ENCODE data around the gene TMEM11. TPM values are rescaled to one million over a fixed set of nuclear protein-coding genes. Genes with fewer than 3 reads are reported as not detected.

Gene TMEM11
- total and polyA plus RNA-seq, 4 experiments from 2014 or later = 18.6 to 38.6 (median 28.7) TPM

- H3K4me3 ChIP-seq (ENCODE audit: low read length in 2 of 2) = no peak overlapping the region
- peaks cover 15 to 22% of the 10 kb centered on the region in 2 donors for H3K36me3 Mint-ChIP-seq
- H3K27me3 Mint-ChIP-seq = no peaks in the 10 kb centered on the region
- H3K27ac Mint-ChIP-seq = peak overlapping the region in 4 of 7 donors; percentile 44 to 75 (median 62)
- H3K4me3 Mint-ChIP-seq = no peak overlapping the region
- H3K27me3 ChIP-seq (ENCODE audit: insufficient read depth, low read length) = no peaks in the 10 kb centered on the region
- H3K27ac ChIP-seq (ENCODE audit: low read depth, low read length) = no peak overlapping the region
- ChIA-PET CTCF (ENCODE audit: partially characterized antibody) (interaction anchor here (1.3 to 1.4 kb wide), 2 partner anchors 20 to 49 kb away, joined by 3 read pairs; no protein-coding TSS in a partner anchor), POLR2A (ENCODE audit: partially characterized antibody) (no interaction called here)
- H3K4me1 ChIP-seq (ENCODE audit: insufficient read depth, low read length) = no peaks in the 10 kb centered on the region
- no peak for DNase-seq
- intact Hi-C loops (cut with micrococcal nuclease) = no loop called here
- no peaks in the 10 kb centered on the region for H3K9me3 ChIP-seq (ENCODE audit: control insufficient read depth in 1 of 2, low read length in 2 of 2)
- no peaks in the 10 kb centered on the region for H3K9me3 Mint-ChIP-seq
- H3K36me3 ChIP-seq (ENCODE audit: insufficient read depth, low read length) = peaks cover 9% of the 10 kb centered on the region
- H3K4me1 Mint-ChIP-seq = peaks cover 0 to 13% (median 7%) of the 10 kb centered on the region in 4 donors
Measured at GRCh38 chr17:21170809-21171208, 43.2 kb downstream of the TMEM11 start.

GRCh38 chr17:21169496-21169895, 44.5 kb downstream of the TMEM11 start:
- H3K27ac Mint-ChIP-seq = no peak overlapping the region
- H3K27me3 ChIP-seq (ENCODE audit: insufficient read depth, low read length) = no peaks in the 10 kb centered on the region
- intact Hi-C loops (cut with micrococcal nuclease) = no loop called here

GRCh38 chr17:21168555-21168865, 45.5 kb downstream of the TMEM11 start:
- no peaks in the 10 kb centered on the region for H3K9me3 ChIP-seq (ENCODE audit: control insufficient read depth in 1 of 2, low read length in 2 of 2)
- POLR2A ChIA-PET (ENCODE audit: partially characterized antibody) = no interaction called here
- peak overlapping the region in 1 of 7 donors; percentile 32 for H3K27ac Mint-ChIP-seq
- H3K4me3 ChIP-seq (ENCODE audit: low read length in 2 of 2) = no peak overlapping the region
- no peaks in the 10 kb centered on the region for H3K27me3 ChIP-seq (ENCODE audit: insufficient read depth, low read length)
- H3K27me3 Mint-ChIP-seq = no peaks in the 10 kb centered on the region
- DNase-seq = no peak
- CTCF ChIA-PET (ENCODE audit: partially characterized antibody) = no interaction called here
- peaks cover 0 to 13% (median 7%) of the 10 kb centered on the region in 4 donors for H3K4me1 Mint-ChIP-seq
- no peak overlapping the region for H3K27ac ChIP-seq (ENCODE audit: low read depth, low read length)
- H3K9me3 Mint-ChIP-seq = no peaks in the 10 kb centered on the region
- intact Hi-C loops (cut with micrococcal nuclease) = no loop called here
- H3K36me3 ChIP-seq (ENCODE audit: insufficient read depth, low read length) = peaks cover 5% of the 10 kb centered on the region
- no peak overlapping the region for H3K4me3 Mint-ChIP-seq
- H3K4me1 ChIP-seq (ENCODE audit: insufficient read depth, low read length) = no peaks in the 10 kb centered on the region
- H3K36me3 Mint-ChIP-seq = peaks cover 5 to 15% of the 10 kb centered on the region in 2 donors

More at GRCh38 chr17:21169496-21169895, 44.5 kb downstream of the TMEM11 start:
- Mint-ChIP-seq H3K9me3 (no peaks in the 10 kb centered on the region), H3K4me3 (no peak overlapping the region), H3K27me3 (no peaks in the 10 kb centered on the region), H3K4me1 (peaks cover 0 to 13% (median 7%) of the 10 kb centered on the region in 4 donors), H3K36me3 (peaks cover 14 to 22% of the 10 kb centered on the region in 2 donors)
- Histone ChIP-seq H3K4me3 (ENCODE audit: low read length in 2 of 2) (no peak overlapping the region), H3K4me1 (ENCODE audit: insufficient read depth, low read length) (no peaks in the 10 kb centered on the region), H3K27ac (ENCODE audit: low read depth, low read length) (no peak overlapping the region), H3K9me3 (ENCODE audit: control insufficient read depth in 1 of 2, low read length in 2 of 2) (no peaks in the 10 kb centered on the region), H3K36me3 (ENCODE audit: insufficient read depth, low read length) (peaks cover 9% of the 10 kb centered on the region)
- POLR2A ChIA-PET (ENCODE audit: partially characterized antibody) = no interaction called here
- no peak for DNase-seq
- CTCF ChIA-PET (ENCODE audit: partially characterized antibody) = interaction anchor here (1.3 to 1.4 kb wide), 2 partner anchors 22 to 48 kb away, joined by 3 read pairs; no protein-coding TSS in a partner anchor

- Mint-ChIP-seq H3K27me3 (no peaks in the 10 kb centered on the region), H3K4me1 (peaks cover 0 to 16% (median 8%) of the 10 kb centered on the region in 4 donors), H3K27ac (peak overlapping the region in 4 of 7 donors; percentile 12 to 59 (median 32)), H3K36me3 (peaks cover 0 to 7% of the 10 kb centered on the region in 2 donors), H3K4me3 (no peak overlapping the region), H3K9me3 (no peaks in the 10 kb centered on the region)
- Histone ChIP-seq H3K4me1 (ENCODE audit: insufficient read depth, low read length) (no peaks in the 10 kb centered on the region), H3K4me3 (ENCODE audit: low read length in 2 of 2) (no peak overlapping the region), H3K27ac (ENCODE audit: low read depth, low read length) (no peak overlapping the region), H3K27me3 (ENCODE audit: insufficient read depth, low read length) (no peaks in the 10 kb centered on the region), H3K9me3 (ENCODE audit: control insufficient read depth in 1 of 2, low read length in 2 of 2) (no peaks in the 10 kb centered on the region), H3K36me3 (ENCODE audit: insufficient read depth, low read length) (no peaks in the 10 kb centered on the region)
- no peak for DNase-seq
- ChIA-PET POLR2A (ENCODE audit: partially characterized antibody) (no interaction called here), CTCF (ENCODE audit: partially characterized antibody) (no interaction called here)
- intact Hi-C loops (cut with micrococcal nuclease) = no loop called here
Measured at GRCh38 chr17:21167303-21167702, 46.7 kb downstream of the TMEM11 start.

- H3K4me1 ChIP-seq (ENCODE audit: insufficient read depth, low read length) = no peaks in the 10 kb centered on the region
- CTCF ChIA-PET (ENCODE audit: partially characterized antibody) = no interaction called here
- H3K27ac ChIP-seq (ENCODE audit: low read depth, low read length) = no peak overlapping the region
- H3K36me3 Mint-ChIP-seq = peaks cover 0 to 3% of the 10 kb centered on the region in 2 donors
- intact Hi-C loops (cut with micrococcal nuclease) = no loop called here
- H3K36me3 ChIP-seq (ENCODE audit: insufficient read depth, low read length) = no peaks in the 10 kb centered on the region
- H3K9me3 Mint-ChIP-seq = no peaks in the 10 kb centered on the region
- H3K9me3 ChIP-seq (ENCODE audit: control insufficient read depth in 1 of 2, low read length in 2 of 2) = no peaks in the 10 kb centered on the region
- peak overlapping the region in 2 of 7 donors; percentile 13 to 59 for H3K27ac Mint-ChIP-seq
- POLR2A ChIA-PET (ENCODE audit: partially characterized antibody) = interaction anchor here (0.5 kb wide), 1 partner anchor 97 kb away, joined by 3 read pairs; no protein-coding TSS in a partner anchor
- H3K4me1 Mint-ChIP-seq = peaks cover 0 to 16% (median 8%) of the 10 kb centered on the region in 4 donors
- DNase-seq = no peak
- no peaks in the 10 kb centered on the region for H3K27me3 Mint-ChIP-seq
- H3K27me3 ChIP-seq (ENCODE audit: insufficient read depth, low read length) = no peaks in the 10 kb centered on the region
- H3K4me3 Mint-ChIP-seq = no peak overlapping the region
- H3K4me3 ChIP-seq (ENCODE audit: low read length in 2 of 2) = no peak overlapping the region
Measured at GRCh38 chr17:21166595-21167210, 47.3 kb downstream of the TMEM11 start.

- Histone ChIP-seq H3K36me3 (ENCODE audit: insufficient read depth, low read length) (no peaks in the 10 kb centered on the region), H3K27ac (ENCODE audit: low read depth, low read length) (no peak overlapping the region), H3K4me3 (ENCODE audit: low read length in 2 of 2) (no peak overlapping the region), H3K27me3 (ENCODE audit: insufficient read depth, low read length) (no peaks in the 10 kb centered on the region), H3K9me3 (ENCODE audit: control insufficient read depth in 1 of 2, low read length in 2 of 2) (no peaks in the 10 kb centered on the region), H3K4me1 (ENCODE audit: insufficient read depth, low read length) (no peaks in the 10 kb centered on the region)
- ChIA-PET CTCF (ENCODE audit: partially characterized antibody) (no interaction called here), POLR2A (ENCODE audit: partially characterized antibody) (interaction anchor here (0.5 kb wide), 1 partner anchor 98 kb away, joined by 3 read pairs; no protein-coding TSS in a partner anchor)
- H3K9me3 Mint-ChIP-seq = no peaks in the 10 kb centered on the region
- H3K27me3 Mint-ChIP-seq = no peaks in the 10 kb centered on the region
- peaks cover 0 to under 1% of the 10 kb centered on the region in 2 donors for H3K36me3 Mint-ChIP-seq
- H3K27ac Mint-ChIP-seq = no peak overlapping the region
- intact Hi-C loops (cut with micrococcal nuclease) = no loop called here
- H3K4me3 Mint-ChIP-seq = no peak overlapping the region
- H3K4me1 Mint-ChIP-seq = peaks cover 0 to 16% (median 6%) of the 10 kb centered on the region in 4 donors
- DNase-seq = no peak
Measured at GRCh38 chr17:21165922-21166594, 47.9 kb downstream of the TMEM11 start.

GRCh38 chr17:21164620-21165019, 49.3 kb downstream of the TMEM11 start:
- H3K36me3 Mint-ChIP-seq = no peaks in the 10 kb centered on the region
- DNase-seq = no peak
- H3K9me3 Mint-ChIP-seq = no peaks in the 10 kb centered on the region
- no peaks in the 10 kb centered on the region for H3K27me3 Mint-ChIP-seq
- H3K27ac Mint-ChIP-seq = peak overlapping the region in 1 of 7 donors; percentile 35
- no peak overlapping the region for H3K4me3 Mint-ChIP-seq
- no peaks in the 10 kb centered on the region for H3K27me3 ChIP-seq (ENCODE audit: insufficient read depth, low read length)
- H3K27ac ChIP-seq (ENCODE audit: low read depth, low read length) = no peak overlapping the region
- ChIA-PET CTCF (ENCODE audit: partially characterized antibody) (no interaction called here), POLR2A (ENCODE audit: partially characterized antibody) (no interaction called here)
- no peaks in the 10 kb centered on the region for H3K4me1 ChIP-seq (ENCODE audit: insufficient read depth, low read length)
- H3K4me1 Mint-ChIP-seq = peaks cover 0 to 12% (median 0%) of the 10 kb centered on the region in 4 donors
- intact Hi-C loops (cut with micrococcal nuclease) = no loop called here
- H3K4me3 ChIP-seq (ENCODE audit: low read length in 2 of 2) = no peak overlapping the region
- H3K36me3 ChIP-seq (ENCODE audit: insufficient read depth, low read length) = no peaks in the 10 kb centered on the region
- no peaks in the 10 kb centered on the region for H3K9me3 ChIP-seq (ENCODE audit: control insufficient read depth in 1 of 2, low read length in 2 of 2)
